ENCODE results near the gene FRK.
A peak's percentile ranks its signal among the peaks of the same experiment; 100 is the strongest.

The FRK gene

DNA sequence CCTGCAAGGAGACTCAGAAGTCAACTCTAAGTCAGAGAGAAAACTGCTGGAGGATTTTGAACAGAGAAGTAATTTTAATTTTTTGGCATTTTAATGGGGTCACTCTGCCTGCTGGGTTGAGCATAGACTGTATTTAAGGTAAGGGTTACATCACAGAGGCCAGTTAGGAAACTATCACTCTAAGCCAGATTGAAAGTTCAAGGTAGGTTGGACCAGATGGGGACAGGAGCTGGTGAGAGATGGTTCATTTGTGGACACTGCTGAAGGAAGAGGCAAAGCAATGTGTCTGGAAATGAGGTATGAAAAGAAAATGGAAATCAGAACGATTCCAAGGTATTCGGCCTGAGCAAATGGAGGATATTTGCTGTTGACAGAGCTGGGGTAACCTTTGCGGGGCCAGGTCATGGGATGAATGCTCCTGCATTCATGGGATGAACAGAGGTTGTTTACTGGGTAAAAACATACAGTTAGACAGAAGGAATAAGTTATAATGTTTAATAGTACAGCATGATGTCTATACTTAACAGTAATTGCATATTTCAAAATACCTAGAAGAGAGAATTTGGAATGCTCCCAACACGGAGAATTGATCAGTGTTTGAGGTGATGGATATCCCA lies 26.9 kb downstream of the FRK start:
- DNase-seq (ENCODE audit: low spot score): no peak

DNA sequence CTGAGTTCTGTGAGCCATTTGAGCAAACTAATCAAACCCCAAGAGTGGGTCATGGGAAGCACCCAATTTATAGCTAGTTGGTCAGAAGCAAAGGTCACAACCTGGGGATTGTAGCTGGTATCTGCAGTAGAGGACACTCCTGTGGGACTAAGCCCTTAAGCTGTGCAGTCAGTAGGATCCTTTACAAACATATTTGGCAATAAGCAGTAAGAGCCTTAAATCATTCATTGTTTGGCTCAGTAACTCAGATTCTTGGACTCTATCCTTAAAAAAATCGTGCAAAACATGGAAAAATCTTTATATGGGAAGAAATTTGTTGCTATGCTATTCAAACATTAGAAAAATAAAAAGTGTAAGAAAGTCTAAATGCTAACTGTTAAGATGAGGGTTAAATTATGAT lies 29.9 kb downstream of the FRK start:
- peak; percentile 15 for DNase-seq (ENCODE audit: low spot score)

DNA sequence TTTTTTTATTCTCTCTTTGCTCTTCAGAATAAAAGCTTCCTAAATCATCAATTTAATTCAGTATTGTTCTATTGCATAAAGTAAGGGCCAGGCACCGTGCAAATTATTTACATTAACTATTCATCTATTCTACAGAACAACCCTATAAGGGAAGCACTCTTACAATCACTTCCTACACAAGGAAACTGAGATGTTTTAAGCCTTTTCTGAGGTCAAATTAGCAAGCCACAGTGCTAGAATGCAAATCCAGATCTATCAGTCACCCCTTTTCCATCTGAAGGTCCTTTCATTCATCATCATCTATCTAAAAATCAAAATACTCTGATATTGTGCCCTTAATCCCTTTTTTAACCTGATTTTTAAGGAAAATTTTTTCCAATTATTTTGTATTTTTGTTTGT lies 31.2 kb downstream of the FRK start:
- no peak for DNase-seq (ENCODE audit: low spot score)

DNA sequence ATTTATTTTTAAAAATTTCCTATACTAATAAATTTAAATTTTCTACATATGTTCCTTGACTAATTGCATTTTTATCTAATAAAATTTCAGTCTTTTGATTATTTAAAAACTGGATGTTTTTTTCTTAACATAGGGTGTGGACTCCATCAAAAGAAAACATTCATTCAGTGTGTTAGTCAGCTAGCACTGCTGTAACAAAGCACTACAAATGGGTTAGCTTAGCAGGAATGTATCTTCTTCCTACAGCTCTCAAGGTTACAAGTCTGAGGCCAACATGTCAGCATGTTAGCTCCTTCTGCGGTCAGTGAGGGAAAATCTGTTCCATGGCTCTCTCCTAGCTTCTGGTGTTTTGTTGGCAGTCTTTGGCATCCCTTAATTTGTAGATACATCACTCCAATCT lies 32.5 kb downstream of the FRK start:
- peak; percentile 10 for DNase-seq (ENCODE audit: low spot score)

DNA sequence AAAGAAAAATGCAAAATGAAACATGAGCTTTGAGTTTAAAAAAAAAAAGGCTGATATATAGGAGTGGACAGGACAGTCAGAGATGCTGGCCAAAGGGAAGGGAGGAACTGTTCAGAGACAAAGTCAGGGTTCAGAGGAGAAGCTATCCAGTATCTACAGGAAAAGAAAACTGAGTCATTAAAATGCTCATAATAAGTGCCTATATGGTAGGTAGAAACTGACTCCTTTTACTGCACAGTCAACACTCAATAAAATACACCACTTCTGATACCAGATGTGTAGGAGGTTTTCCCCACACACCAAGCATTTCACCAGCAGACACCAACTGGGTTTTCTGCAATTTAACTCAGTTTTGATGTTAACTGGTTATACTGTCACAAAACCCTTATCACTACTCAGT lies 32.9 kb downstream of the FRK start:
- no peak for DNase-seq (ENCODE audit: low spot score)

DNA sequence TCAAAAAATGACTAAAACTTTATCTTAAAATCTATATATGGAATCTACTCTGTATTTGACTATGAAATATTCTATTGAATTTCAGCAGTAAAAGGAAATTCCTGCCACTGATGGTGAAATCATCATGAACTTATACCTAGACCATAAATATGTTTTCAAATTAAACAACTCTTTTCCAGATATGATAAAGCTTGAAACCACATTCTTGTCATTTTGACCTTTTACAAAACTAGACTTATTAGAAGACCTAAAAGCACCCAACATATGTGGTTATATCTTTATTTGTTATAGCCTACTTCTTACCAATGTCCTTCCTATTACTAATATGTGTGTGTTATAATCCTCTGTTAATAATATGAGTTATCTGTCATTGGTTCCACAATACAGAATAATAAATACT lies 35.3 kb downstream of the FRK start:
- no peak for DNase-seq (ENCODE audit: low spot score)

DNA sequence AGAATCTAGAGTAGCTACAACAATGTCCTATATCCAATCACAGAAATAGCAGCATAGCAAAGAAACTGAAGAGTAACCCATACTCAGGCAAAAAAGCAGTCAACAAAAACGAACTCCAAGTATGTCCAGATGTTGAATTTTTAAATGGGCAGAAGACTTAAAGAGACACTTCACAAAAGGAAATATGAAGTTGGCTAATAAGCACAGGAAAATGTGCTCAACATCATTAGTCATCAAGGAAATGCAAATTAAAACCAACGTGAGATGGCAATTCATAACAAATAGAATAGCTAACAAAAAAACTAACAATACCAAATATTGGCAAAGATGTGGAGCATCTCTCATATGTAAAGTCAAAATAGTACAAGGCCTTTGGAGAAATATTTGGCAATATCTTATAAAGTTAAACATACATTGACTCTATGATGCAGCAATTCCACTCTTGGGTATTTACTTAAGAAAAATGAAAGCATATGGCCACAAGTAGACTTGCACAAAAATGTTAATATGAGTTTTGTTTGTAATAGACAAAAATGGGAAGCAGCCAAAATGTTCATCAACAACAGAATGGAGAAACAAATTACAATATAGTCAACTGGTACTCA lies 37.7 kb downstream of the FRK start:
- no peak for DNase-seq (ENCODE audit: low spot score)

DNA sequence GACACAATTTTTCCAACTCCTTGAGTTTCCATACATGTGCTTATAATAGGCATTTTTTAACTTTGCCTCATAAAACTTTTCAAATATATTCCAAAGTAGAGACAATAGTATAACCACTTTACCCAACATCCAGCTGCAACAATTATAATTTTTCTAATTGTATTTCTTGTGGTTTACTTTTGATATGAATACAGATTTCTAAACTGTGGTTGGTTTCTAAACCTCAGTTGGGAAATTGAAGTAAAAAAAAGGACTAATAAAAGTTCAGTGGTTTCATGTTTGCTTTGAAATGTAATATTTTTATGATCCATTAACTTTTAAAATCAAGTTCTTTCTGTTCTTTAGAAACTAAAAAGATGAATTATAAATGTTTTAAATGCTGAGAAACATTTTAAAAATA lies 40.0 kb downstream of the FRK start:
- no peak for DNase-seq (ENCODE audit: low spot score)

DNA sequence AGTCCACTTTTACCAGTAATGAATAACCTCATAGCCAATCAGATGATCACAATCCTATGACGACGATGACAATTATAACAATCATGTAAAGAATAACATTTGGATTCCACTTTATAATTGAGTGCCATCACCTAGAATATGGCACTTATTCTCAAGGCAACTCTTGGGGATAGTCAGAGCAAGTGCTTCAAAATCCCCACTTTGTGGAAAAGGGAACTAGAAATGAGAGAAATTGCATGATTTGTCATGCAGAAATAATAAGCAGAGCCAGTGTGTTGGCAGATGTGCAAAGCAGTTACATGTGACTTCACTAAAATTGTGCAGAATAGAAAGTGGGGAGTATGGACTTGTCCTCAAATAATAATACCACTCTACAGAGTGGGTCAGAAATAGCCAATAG lies 41.3 kb downstream of the FRK start:
- no peak for DNase-seq (ENCODE audit: low spot score)

DNA sequence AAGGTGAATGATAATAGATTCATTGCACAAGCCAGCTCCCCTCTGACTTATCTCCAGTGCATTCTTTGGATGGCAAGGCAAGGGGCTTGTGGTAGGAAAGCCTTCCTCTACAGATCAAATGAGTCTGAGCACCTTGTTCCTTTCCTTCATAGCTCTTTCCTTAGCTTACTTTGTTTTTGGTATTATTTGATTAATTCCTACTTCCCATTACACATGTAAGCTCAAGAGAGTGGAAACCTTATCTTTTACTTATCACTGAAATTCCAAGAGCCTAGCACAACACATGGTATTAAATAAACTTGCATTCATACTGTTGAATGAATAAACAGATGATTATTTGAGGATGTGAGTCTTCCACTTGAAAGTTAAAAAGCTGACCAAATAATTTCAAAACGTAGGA lies 41.7 kb downstream of the FRK start:
- no peak for DNase-seq (ENCODE audit: low spot score)

DNA sequence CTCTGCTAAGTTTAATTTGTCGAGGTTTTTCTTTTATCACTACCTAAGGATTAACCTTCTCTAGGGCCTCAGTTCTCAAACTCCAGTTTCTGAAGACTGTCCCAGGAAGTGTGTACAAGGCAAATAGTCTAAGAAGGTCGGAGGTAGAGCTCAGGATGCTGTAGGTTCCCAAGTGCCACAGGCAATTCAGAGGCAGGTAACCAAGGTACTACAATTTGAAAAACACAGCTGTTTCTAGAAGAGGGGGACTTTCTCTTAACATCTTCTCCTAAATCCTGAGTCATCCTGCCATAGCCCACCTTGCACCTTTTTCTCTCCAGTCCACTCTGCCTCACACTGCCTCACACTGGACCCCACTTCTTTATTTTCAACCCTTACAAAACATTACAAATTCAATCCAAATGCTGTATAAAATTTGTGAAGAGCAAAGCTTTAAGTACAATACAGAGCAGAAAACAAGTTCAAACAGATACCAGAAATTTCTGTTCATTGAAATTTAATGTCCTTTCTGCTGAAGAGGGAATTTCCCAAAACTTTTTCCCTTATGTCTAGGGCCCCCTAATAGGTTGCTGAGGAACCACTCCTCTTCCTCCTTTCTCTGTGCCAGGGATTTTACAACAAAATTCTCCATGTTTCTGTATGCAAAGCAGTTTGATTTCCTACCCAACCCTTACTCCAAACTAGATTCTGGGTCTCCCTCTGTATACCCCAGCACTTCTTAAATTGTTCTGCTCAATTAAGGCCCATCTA lies 43.0 kb downstream of the FRK start:
- DNase-seq (ENCODE audit: low spot score): no peak

DNA sequence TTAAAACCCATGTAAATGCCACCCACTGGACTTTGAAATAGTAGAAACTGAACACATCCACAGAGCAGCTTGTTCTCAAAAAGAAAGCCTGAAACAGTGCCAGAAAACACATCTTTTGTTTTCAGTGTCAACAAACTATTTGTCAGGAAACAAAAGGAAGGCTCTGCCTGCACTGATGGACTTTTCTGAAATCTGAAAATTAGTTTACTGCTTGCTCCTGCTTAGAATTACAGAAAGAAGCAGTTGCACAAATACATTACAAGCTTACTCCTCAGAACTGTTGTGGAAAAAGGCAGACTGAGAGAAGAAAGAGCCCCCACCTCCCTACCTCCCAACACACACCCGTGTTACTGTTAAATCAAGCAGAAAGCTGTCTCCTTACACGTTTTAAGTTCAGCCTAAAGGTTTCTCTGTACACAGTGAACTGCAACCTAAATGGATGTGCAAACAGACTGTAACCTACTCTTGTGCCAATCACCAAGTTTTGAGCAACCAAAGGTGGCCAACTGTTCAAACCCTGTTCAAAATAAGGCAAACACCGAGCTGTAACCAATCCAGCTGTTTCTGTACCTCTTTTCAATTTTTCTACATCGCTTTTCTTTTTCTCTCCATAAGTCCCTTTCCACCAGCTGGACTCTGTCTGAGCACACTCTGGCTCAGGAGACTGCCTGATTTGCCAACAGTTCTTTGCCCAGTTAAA lies 43.7 kb downstream of the FRK start:
- DNase-seq (ENCODE audit: low spot score): no peak

DNA sequence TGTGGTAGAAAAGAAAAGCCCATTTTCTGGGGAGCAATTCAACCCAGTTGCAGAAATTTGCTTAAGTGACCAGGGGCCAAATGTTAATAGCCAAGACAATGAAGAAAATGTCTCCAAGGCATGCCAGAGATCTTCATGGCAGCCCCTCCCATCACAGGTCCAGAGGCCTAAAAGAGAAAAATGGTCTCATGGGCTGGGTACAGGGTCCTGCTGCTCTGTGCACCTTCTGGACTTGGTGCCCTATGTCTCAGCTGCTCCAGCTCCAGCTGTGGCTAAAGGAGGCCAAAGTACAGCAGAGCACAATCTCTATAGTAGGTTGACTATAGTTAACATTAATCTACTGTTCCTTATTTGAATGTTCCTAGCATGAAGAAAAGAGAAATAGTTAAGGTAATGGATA lies 44.7 kb downstream of the FRK start:
- DNase-seq (ENCODE audit: low spot score): no peak

DNA sequence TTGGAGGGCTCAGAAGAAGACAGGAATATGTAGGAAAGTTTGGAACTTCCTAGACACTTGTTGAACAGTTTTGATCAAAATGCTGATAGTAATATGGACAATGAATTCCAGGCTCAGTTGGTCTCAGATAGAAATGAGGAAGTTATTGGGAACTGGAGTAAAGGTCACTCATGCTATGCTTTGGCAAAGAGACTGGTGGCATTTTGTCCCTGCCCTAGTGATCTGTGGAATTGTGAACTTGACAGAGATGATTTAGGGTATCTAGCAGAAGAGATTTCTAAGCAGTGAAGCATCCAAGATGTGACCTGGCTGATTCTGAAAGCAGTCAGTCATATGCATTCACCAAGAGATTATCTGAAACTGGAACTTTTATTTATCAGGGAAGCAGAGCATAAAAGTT lies 45.1 kb downstream of the FRK start:
- DNase-seq (ENCODE audit: low spot score): no peak

DNA sequence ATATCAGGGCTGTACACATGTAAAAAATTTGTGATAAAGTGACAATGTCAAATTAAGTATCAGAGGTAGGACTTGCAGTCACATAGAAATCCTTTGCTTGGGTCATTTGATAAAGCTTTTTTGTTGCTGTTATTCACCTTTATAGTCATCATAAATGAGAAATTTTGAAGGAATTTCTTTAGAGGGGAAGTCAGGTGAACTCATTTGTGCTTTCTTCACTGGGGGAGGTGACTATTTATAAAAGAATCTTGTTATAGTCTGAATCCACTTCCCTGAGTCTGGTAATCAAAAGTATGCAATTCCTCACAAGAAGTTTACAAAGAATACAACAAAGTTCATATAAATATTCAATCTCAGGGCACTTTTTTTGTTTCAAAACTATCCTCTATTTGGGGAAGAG lies 47.7 kb downstream of the FRK start:
- no peak for DNase-seq (ENCODE audit: low spot score)

DNA sequence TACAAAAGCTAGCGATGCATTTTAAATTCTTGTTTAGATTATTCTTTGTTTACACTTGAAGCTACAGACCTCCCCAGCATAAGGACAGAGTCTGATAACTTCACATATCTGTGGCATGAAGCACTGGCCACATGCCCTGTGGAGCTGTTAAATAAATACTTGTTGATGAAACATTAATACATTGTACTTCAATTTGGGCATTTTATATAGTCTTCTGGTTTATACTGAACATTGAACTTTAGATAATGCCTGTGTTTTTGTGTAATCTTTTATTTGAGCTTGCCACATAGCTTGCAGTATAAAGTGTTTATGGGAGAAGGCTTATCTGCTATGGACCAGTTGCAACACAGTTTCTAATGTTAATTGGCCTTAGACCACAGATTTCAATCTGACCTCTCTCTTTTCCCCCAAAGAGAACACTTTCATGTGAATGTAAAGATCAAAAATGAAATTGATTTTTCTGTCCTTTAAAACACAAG lies 48.2 kb downstream of the FRK start:
- DNase-seq (ENCODE audit: low spot score): no peak

DNA sequence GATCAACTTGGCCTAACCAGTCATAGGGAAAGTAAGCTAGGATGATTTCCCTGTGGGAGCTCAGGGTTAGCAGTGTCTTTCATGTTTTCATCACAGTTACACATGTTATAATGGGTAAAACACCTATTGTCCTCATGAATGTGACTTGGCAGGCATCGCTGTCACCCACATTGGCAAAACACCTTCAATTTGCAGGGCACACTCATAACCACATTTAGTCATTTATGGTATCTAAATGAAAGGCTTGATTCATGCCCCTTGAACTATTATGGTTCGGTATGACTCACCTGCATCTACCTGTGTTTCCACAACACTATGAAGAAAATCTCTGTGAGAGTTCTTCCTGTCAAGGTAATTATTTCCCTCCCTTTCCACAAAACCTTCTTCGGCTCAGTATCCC lies 49.2 kb downstream of the FRK start:
- DNase-seq (ENCODE audit: low spot score): no peak

DNA sequence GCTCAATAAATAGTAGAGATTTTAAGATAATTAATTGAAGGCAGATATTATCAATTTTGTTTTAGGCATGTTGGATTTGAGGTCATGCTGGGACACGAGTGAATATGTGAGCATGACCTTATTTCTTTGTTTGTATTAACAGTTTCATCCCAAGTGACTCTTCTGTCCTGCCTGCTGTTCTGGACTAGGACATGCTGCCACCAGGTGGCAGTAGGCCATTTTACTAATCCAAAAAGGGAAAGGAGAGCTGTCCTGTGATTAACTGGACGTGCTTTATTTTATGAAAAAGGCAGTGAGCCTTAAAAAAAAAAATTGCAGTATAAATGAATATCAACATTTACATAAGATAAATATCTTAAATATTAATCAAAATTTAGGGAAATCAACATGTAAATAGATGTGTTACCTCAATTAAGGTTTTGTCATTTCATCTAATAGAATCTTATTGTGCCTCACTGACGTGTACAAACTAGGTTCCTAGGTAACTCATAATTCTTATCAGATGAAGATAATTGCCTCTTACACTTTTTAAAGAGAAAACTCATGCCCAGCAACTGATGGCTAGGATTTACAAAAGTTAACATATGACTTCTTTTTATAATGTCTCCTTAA lies 49.8 kb downstream of the FRK start:
- peak; percentile 65 for DNase-seq (ENCODE audit: low spot score)

DNA sequence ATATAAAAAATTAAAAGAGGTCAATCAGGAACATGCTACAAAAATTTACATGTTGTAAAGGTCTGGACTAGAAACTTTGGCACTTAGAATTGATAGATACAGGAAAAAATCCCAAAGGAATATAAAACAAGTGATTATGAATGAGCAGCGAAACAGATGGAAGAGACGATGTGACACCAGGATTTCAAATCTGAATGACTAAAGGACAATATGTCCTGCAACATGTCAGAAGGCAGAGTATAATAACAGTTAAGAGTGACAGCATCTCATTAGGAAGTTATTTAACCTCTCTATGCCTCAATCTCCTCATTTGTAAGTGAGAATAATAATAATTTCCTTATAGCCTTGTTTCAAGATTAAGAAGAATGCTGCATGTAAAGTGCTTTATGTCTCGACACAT lies 50.3 kb downstream of the FRK start:
- no peak for DNase-seq (ENCODE audit: low spot score)

DNA sequence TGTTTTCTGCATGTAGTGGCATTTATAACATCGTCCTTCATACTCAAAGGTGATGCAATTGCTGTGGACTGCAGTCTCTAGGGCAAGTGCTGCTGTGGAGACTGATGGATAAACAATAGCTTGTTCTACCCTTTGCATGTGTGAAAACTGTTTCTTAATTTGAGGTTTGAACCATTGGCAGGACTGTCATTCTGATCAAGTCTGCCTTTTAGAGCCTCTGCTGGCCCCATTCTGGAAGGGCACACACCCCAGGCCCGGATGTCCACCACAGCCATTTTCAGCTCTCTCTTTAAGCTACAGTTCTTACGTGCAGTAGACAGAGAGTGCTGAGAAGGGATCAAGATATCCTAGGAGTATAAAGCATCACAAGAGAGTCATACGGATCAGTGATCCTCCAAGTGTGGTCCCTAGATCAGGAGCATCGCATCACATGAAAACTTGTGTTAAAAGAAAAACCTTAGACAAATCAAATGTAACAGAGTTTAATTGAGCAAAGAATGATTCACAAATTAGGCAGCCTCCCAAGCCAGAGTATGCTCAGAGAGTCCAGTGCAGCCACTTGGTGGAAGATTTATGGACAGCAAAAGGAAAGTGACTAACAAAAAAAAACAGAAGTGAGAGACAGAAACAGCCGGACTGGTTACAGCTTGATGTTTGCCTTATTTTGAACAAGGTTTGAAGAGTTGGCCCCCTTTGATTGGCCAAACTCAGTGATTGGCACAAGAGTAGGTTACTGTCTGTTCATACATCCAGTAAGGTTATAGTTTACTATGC lies 52.0 kb downstream of the FRK start:
- peak; percentile 54 for DNase-seq (ENCODE audit: low spot score)
